ENCODE measurements around the gene UBE4A. TPM values are rescaled to one million over a fixed set of nuclear protein-coding genes. Genes with fewer than 3 reads are reported as not detected.

The UBE4A gene
- total and polyA plus RNA-seq, 8 donors: 3.5 to 68.8 (median 25.7) TPM

GRCh38 chr11:118427707-118428106 is 68.3 kb downstream of the UBE4A start:
- TF ChIP-seq POLR2A (IDR thresholded peaks at IDR 0.05) (no peak), EP300 (IDR thresholded peaks at IDR 0.05) (no peak), POLR2AphosphoS5 (IDR thresholded peaks at IDR 0.05) (no peak)
- TF ChIP-seq, protein P1, sequence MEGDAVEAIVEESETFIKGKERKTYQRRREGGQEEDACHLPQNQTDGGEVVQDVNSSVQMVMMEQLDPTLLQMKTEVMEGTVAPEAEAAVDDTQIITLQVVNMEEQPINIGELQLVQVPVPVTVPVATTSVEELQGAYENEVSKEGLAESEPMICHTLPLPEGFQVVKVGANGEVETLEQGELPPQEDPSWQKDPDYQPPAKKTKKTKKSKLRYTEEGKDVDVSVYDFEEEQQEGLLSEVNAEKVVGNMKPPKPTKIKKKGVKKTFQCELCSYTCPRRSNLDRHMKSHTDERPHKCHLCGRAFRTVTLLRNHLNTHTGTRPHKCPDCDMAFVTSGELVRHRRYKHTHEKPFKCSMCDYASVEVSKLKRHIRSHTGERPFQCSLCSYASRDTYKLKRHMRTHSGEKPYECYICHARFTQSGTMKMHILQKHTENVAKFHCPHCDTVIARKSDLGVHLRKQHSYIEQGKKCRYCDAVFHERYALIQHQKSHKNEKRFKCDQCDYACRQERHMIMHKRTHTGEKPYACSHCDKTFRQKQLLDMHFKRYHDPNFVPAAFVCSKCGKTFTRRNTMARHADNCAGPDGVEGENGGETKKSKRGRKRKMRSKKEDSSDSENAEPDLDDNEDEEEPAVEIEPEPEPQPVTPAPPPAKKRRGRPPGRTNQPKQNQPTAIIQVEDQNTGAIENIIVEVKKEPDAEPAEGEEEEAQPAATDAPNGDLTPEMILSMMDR (IDR thresholded peaks at IDR 0.05): no peak
- Histone ChIP-seq H3K4me3 (no peak overlapping the region), H3K27me3 (no peaks in the 10 kb centered on the region), H3K36me3 (no peaks in the 10 kb centered on the region), H3K9me3 (no peaks in the 10 kb centered on the region), H3K27ac (no peak overlapping the region), H3K4me1 (no peaks in the 10 kb centered on the region)
- no peak for DNase-seq
- 0 to 10% (median 6%) methylated on average over 1 of the region's 1 CpG for WGBS, 5 donors
- intact Hi-C loops (cut with DNase I; ENCODE audit: low total_unique reads): no loop called here

- Histone ChIP-seq H3K27ac (no peak overlapping the region), H3K9me3 (no peaks in the 10 kb centered on the region), H3K4me3 (no peak overlapping the region), H3K36me3 (no peaks in the 10 kb centered on the region), H3K27me3 (no peaks in the 10 kb centered on the region), H3K4me1 (peaks cover 0 to 18% (median 16%) of the 10 kb centered on the region in 4 donors)
- TF ChIP-seq, protein P1 (IDR thresholded peaks at IDR 0.05): no peak
- no peak for TF ChIP-seq POLR2AphosphoS5 (IDR thresholded peaks at IDR 0.05)
- no peak for TF ChIP-seq POLR2A (IDR thresholded peaks at IDR 0.05)
- no peak for TF ChIP-seq EP300 (IDR thresholded peaks at IDR 0.05)
- intact Hi-C loops (cut with DNase I; ENCODE audit: low total_unique reads): no loop called here
- 58 to 65% (median 64%) methylated on average over 2 of the region's 2 CpGs for WGBS, 5 donors
- DNase-seq: no peak
Observed at GRCh38 chr11:118430956-118431355, 71.6 kb downstream of the UBE4A start.

DNA sequence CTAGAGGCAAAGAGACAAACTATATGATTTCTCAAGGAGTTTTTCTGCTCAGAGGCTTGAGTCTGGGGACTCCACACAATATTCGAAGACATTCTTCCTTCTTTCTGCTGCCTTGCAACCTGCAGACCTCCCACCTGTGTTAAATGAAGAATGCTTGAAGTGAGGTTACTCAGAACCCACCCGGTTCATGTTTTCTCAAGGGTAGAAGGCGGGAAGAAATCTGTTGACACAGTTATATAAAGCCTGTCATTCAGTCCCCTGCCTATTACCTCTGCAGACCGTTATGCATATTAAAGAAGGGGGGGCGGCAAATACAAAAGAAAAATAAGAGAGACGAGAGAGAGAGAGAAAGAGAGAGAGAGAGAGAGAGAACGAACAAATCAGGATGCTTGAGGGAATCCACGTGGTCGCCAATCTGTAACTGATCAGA is 74.7 kb downstream of the UBE4A start:
- no peak for DNase-seq
- H3K27me3 ChIP-seq: no peaks in the 10 kb centered on the region
- no peak overlapping the region for H3K27ac ChIP-seq
- H3K4me3 ChIP-seq: peak overlapping the region; percentile 92 to 100 (median 98)
- WGBS, 5 donors: 2 to 4% (median 3%) methylated on average over 9 of the region's 9 CpGs
- TF ChIP-seq EP300 (IDR thresholded peaks at IDR 0.05): no peak
- TF ChIP-seq, protein P1 (IDR thresholded peaks at IDR 0.05): no peak
- no peak for TF ChIP-seq POLR2AphosphoS5 (IDR thresholded peaks at IDR 0.05)
- no peak for TF ChIP-seq POLR2A (IDR thresholded peaks at IDR 0.05)
- H3K9me3 ChIP-seq: no peaks in the 10 kb centered on the region
- H3K36me3 ChIP-seq: no peaks in the 10 kb centered on the region
- peaks cover 19 to 46% (median 38%) of the 10 kb centered on the region in 4 donors for H3K4me1 ChIP-seq
- intact Hi-C loops (cut with DNase I; ENCODE audit: low total_unique reads): no loop called here

DNA sequence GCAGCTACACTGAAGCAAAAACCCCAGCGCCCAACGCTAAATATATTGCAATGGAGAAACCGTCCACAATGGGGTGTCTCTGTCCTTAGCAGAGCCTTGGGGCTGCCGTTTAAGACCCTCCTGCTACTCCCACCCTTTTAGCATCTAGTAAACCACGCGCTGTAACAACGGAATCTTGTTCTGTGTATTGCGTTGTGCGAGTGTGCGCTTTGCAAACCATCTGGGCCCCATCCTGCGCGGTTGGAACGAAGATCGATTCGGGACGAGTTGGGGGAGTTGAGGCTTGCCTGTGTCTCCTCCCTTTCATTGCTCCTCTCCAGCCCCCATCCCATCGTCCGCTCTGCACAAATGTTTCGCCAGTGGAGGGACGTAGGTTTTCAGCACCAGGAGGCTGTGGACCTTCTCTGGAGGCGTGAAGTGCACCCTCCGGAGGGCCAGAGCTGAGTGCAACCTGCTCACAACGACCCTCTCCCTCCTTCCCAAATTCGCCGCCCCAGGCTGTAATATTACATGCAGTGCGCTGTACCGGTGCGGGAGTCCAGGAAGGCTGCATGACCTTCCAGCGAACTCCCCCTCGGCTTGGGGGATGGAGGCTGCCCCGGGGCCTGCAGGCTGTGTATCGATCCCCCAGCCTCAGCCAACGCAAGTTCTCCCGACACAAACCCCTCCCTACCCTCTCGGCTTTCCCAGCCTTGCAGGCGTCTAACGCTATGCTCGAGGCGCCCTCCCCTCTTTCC is 75.3 kb downstream of the UBE4A start:
- peaks cover 22 to 49% (median 44%) of the 10 kb centered on the region in 4 donors for H3K4me1 ChIP-seq
- peak in 1 of 2 donors; percentile 77 for DNase-seq
- H3K4me3 ChIP-seq: peak overlapping the region; percentile 92 to 100 (median 98)
- TF ChIP-seq, protein P1 (IDR thresholded peaks at IDR 0.05): no peak
- TF ChIP-seq EP300 (IDR thresholded peaks at IDR 0.05) (no peak), POLR2AphosphoS5 (IDR thresholded peaks at IDR 0.05) (no peak), POLR2A (IDR thresholded peaks at IDR 0.05) (no peak)
- no peaks in the 10 kb centered on the region for H3K27me3 ChIP-seq
- intact Hi-C loops (cut with DNase I; ENCODE audit: low total_unique reads): no loop called here
- 0 to 2% (median 0%) methylated on average over 38 to 39 of the region's 39 CpGs for WGBS, 5 donors
- no peaks in the 10 kb centered on the region for H3K9me3 ChIP-seq
- peak overlapping the region; percentile 11 to 96 (median 93) for H3K27ac ChIP-seq
- no peaks in the 10 kb centered on the region for H3K36me3 ChIP-seq
